ENCODE measurements around the gene PLXNB2. TPM values are rescaled to one million over a fixed set of nuclear protein-coding genes. Genes with fewer than 3 reads are reported as not detected.
"Not testable (repeated sequence)": the region's sequence is repeated elsewhere in the genome, so short reads cannot be mapped to it uniquely, and the experiment has no call there.

PLXNB2 gene
- total RNA-seq, 1 donor from 2014 or later: 187 TPM

DNA sequence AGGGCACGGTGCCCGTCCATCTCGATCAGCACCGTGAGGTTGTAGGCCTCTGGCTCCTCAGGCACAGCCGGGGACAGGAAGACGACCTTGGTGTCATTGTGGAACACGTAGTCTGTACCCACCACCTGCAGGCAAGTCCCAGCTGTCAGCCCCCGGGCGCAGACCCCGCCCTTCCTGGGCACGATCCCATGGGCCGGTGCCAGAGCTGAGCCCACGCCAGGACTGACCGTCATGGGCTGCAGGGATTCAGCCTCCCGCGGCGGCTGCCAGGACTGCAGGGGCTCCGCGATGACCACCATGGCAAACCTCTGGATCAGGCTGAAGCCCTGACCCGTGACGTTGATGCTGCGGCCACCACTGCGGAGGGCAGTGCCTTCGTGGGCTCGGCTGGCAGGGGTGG, 25.5 kb downstream of the PLXNB2 start:
- DNase-seq (ENCODE audit: low spot score): no peak
- peak; percentile 4 for ATAC-seq

- DNase-seq (ENCODE audit: low spot score) (no peak), ATAC-seq (no peak)
These were observed 26.1 kb downstream of the PLXNB2 start for GRCh38 chr22:50281384-50281760.

DNA sequence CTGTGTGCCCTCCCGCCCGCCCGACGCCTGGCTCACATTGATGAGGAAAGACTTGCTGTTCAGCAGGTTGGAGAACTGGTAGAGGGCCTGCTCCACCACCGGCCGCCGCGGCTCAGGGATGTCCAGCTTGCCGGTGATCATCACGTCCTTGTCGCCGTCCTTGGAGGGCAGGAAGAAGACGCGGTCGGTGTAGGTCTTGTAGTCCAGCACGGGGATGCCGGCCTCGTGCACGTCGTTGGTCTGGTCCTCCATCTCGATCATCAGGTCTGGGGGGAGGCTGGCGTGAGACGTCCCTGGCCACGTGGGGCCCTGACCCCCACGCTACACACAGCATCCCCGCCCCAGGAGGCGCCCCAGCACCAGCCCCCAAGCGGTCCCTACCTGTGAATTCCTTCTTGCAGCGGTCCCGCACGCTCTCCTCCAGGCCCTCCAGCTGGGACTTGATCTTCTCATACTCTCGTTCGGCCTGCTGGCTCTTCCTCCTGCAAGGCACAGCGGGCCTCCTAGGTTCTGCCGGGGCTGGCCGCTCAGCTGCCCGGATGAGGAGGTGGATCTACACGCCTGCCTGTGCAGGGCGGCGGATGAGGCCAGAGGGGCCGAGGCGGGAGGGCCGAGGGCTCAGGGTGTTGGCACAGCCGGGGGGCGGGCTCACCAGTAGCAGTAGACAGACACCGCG, 26.6 kb downstream of the PLXNB2 start:
- ATAC-seq: no peak
- no peak for DNase-seq (ENCODE audit: low spot score)

DNA sequence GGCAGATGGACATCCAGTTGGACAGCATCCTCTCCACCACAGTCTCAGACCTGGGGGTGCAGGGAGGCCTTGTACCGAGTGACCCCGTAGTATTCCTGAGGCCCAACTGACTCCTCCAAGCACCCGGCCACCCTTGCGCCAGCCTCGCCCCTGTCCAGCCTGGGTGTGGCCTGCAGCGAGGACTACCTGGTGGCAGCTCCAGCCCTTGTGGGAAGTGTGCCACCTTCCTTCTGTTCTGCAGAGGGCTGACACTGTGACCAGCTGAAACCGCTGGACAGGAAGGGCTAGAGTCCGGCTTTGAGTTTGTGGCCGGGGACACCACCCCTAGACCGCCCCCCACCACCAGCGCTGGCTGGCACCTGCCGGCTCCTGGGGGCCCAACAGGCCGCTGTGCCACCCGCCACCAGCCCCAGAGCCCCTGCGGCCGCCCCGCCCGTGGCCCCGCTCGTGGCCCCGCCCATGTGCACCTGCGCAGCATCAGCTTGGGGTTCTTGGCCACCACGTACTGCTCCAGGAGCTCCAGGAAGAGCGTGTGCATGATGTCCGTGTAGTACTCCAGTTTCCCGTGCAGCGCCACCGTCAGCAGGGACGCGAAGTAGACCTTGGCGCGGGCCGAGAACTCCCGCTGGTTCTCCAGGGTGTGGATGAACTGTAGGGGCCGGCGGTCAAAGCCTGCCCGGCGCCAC, 27.3 kb downstream of the PLXNB2 start:
- ATAC-seq (no peak), DNase-seq (ENCODE audit: low spot score) (no peak)

- DNase-seq (ENCODE audit: low spot score): no peak
These were observed 28.4 kb downstream of the PLXNB2 start for GRCh38 chr22:50278956-50279619.

GRCh38 chr22:50278461-50278860, 29.0 kb downstream of the PLXNB2 start:
- ATAC-seq: no peak
- no peak for DNase-seq (ENCODE audit: low spot score)

More at GRCh38 chr22:50278956-50279619, 28.4 kb downstream of the PLXNB2 start:
- no peak for ATAC-seq

DNA sequence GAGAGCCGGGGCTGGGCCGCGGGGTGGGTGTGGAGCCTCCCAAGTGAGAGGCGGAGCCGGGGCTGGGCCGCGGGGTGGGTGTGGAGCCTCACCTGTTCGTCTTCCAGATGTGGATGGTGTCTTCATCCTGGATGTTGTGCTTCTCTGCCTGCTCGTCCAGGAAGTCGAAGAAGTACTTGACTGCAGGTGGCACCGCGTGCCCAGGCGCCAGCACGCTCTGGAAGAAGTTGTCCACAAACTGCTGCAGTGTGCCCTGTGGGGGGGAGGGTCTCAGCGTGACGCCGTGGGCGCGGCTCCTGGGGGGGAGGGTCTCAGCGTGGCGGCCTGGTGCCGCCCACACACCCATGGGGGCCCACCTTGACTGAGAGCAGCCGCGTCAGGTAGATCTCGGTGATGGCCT, 29.7 kb downstream of the PLXNB2 start:
- ATAC-seq (no peak), DNase-seq (ENCODE audit: low spot score) (no peak)

DNA sequence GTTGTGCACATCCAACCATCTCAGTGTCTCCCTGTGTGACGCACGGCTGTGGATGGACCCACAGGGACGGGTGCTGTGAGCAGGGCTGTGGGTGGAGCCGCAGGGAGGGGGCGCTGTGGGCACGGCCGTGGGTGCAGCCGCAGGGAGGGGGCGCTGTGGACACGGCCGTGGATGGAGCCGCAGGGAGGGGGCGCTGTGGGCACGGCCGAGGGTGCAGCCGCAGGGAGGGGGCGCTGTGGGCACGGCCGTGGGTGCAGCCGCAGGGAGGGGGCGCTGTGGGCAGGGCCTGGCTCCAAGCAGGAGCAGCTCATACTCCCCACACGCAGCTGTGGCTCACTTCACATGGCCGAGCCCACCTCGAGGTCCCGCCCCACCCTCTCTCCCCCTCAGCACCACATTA, 31.3 kb downstream of the PLXNB2 start:
- ATAC-seq (peak; percentile 68), DNase-seq (ENCODE audit: low spot score) (peak; percentile 69)

DNA sequence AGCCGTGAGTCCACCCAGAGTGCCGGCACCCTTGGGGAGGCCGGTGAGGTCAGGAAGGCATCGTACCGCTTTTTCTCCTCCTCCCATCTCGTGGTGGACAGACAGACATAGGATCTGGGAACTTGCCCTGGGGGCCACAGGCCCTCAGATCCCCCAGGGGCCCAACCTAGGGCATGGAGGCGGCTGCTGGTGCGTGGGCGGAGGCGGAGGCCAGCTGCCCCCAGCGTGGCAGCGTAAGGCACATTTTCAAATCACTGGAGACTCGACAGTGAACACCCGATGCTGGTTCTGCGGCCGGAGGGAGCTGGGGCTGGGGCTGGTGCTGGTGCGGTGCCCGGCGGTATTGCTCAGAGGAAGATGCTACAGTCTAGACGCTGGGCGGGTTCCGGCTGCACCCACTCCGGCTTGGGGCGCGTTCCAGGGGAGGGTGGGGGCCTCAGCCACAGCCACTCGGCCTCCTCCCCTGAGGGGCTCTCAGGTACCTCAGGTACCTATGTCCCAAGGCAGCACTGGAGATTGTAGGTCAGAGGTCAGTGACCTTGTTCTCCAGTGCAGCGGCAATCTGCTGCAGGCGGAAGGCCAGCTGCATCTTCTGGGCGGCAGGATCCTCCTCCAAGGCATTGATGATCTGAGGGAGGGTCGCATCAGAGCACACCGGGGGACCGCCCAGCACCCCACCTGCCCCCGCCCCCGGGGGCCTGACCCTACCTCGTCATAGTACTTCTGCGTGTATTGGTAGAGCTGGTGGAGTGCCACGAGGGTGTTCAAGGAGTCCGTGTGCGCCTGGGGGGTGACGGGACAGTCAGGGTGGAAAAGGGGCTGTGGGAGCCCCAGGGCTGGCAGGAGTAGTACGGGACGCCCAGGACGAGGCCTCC, 32.0 kb downstream of the PLXNB2 start:
- DNase-seq (ENCODE audit: low spot score) (no peak), ATAC-seq (no peak)

- no peak for ATAC-seq
- DNase-seq (ENCODE audit: low spot score): no peak
These were observed 32.7 kb downstream of the PLXNB2 start for GRCh38 chr22:50274771-50275170.

GRCh38 chr22:50274311-50274710, 33.1 kb downstream of the PLXNB2 start:
- peak; percentile 48 for ATAC-seq

DNA sequence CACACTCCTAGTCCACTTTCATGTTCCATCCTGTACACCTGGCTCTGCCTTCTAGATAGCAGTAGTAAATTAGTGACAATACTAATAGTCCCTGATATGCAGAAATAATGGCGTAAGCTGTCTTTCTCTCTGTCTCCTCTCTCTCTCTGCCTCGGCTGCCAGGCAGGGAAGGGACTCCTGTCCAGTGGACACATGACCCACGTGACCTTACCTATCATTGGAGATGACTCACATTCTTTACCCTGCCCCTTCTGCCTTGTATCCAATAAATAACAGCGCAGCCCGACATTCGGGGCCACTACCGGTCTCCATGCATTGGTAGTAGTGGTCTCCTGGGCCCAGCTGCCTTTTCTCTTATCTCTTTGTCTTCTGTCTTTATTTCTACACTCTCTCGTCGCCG, 33.7 kb downstream of the PLXNB2 start:
- not testable (repeated sequence) for ATAC-seq; DNase-seq (ENCODE audit: low spot score)

More at GRCh38 chr22:50274311-50274710, 33.1 kb downstream of the PLXNB2 start:
- DNase-seq (ENCODE audit: low spot score): no peak

DNA sequence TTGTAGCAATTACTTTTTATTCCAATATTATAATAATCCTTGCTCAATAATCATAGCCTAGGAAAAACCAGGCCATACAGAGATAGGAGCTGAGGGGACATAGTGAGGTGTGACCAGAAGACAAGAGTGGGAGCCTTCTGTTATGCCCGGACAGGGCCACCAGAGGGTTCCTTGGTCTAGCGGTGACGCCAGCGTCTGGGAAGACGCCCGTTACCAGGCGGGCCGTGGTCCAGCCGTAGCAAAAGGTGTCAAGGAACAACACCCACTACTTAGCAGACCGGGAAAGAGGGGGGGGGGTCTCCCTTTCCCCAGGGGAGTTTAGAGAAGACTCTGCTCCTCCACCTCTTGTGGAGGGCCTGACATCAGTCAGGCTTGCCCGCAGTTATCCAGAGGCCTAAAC, 34.1 kb downstream of the PLXNB2 start:
- DNase-seq (ENCODE audit: low spot score); ATAC-seq: not testable (repeated sequence)

- DNase-seq (ENCODE audit: low spot score): no peak
- ATAC-seq: no peak
These were observed 35.2 kb downstream of the PLXNB2 start for GRCh38 chr22:50272044-50272802.

DNA sequence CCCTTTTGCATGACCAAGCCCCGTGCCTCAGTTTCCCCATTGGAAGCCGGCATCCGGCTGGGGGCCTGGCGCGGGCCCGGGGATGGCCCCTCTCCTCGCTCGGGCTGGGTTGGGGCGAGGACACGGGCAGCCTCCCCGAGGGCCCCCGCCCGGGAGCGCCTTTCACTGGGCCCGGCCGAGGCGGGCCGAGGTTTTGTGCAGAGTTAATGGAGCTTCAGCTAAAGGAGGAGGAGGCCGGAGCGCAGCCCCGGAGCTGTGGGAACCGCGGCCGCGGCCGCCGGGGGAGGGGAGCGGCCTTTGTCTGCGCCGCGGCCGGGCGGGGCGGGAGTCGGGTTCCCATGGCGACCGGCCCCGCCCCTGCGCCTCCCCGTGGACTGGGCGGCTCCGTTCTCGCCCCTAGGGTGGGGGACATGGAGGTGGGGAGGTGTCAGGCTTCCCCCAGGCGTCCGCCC, 35.9 kb downstream of the PLXNB2 start:
- DNase-seq (ENCODE audit: low spot score): no peak
- ATAC-seq: peak; percentile 48

DNA sequence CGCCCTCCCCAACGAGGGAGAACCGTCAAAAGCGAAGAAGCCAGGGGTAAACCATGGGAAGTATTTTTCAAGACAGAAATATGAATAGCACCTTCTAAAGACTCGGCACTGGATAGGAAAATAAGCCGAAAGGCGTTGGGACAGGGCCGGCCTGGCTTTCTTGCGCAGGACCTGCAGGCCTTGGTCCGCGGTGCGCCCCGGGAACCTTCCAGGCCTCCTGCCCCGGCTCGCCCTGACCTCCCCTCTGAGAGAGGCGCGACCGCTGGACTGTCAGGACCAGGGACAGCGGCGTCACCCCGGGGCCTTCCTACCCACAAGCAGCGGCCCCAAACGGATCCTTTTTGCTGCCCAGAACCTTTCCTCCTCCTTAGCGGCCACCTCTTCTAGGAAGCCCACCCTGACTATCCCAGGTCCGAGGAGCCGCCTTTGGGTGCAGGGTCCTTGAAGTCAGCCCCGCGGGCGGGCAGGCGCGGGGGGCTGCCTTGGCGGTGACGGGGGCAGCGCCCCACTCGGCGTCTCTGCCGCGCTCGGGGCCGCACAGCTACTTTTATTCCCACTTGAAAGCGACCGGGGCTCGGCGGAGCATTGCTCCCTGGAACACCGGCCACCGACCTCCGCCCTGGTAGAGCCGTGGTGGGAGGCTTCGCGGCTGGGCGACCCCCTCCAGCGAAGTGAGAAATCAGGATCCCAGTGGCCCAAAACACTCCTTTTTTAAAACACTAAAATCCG, 36.6 kb downstream of the PLXNB2 start:
- ATAC-seq (peak; percentile 57), DNase-seq (ENCODE audit: low spot score) (peak; percentile 77)

DNA sequence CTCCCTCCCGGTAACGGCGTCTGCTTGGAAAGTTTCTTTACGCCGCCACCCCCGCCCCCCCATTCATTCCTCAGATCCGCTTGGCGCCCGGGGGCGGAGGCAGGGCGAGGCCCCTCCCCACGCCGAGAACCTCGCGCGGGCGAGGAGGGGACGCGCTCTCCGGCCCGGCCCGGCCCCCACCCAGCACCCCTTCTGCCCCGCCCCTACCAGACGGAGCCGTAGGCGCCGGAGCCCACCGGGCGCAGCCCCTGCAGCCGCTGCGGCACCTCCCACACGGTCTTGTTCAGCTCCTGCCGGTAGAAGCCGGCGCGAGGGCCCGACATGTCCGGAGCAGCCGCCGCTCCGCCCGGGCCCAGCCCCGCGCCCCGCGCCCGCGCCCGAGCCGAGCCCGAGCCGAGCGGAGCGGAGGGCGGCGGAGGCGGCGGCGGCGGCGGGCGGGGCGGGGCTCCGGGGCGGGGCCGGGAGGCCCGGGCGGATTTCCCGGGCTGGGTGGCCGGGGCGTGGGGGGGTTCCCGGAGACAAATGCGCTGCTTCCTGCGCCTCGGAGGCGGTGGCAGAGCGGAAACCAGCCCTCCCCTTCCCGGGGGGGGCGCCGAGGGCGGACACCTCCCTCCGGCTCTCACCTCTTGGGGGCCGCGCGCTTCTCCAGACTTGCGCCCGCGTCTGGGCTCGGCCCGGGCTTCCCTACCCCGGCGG, 37.3 kb downstream of the PLXNB2 start, which contains the start of gene MAPK11:
TSS of gene MAPK11 (minus strand) at position 411 of the 696 bp plus-strand sequence. CDS start at position 323, 88 bp downstream.
- peak; percentile 41 for ATAC-seq
- no peak for DNase-seq (ENCODE audit: low spot score)

DNA sequence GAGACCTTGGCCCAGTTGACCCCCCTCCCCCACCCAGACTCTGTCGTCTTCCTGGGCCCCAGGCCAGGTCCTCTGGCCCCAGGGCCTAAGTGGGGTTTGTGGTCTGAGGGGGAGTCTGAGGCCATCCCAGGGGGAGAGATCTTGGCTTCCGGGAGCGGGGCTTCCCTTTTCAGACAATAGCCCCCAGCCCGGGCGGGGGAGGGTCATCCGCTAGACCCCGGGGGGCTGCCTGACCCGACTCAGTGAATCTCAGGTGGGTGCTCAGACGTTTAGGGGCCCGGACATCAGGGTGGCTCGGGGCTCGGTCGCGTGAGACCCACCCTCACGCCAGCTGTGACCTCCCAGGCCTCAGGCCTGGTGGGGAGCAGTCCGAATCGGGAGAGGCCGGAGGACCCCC, 37.9 kb downstream of the PLXNB2 start:
- no peak for ATAC-seq

DNA sequence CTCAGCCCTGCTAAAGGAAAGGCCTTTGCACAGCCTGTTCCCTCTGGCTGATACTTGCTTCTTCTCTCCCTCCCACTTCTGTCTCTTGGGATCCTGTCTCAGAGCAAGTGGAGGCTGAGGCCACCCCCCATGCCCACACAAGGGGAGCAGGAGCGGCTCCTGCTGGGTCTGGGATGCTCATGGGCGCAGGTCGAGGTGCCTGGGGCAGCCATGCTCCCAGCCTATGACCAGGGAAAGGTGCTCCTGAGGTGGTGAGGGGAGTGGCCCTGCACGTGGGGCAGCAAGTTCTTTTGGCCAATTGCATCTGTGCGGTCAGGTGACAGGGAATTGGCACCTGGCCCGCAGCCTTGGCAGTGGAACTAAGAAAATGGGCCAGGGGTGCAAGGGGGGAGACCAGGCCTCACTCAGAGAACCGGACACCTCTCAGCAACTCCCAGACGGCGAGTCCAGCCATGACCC, 38.8 kb downstream of the PLXNB2 start:
- ATAC-seq (peak; percentile 49), DNase-seq (ENCODE audit: low spot score) (peak; percentile 82)

More for the DNA sequence above, 37.9 kb downstream of the PLXNB2 start:
- DNase-seq (ENCODE audit: low spot score): no peak
